ENCODE measurements around the gene NXPH3. TPM values are rescaled to one million over a fixed set of nuclear protein-coding genes. Genes with fewer than 3 reads are reported as not detected.
"Not testable (repeated sequence)": the region's sequence is repeated elsewhere in the genome, so short reads cannot be mapped to it uniquely, and the experiment has no call there.

NXPH3 gene
- total RNA-seq, 1 experiment from 2014 or later: not detected

GRCh38 chr17:49554694-49555494 is 20.8 kb upstream of the NXPH3 start:
- no peak for DNase-seq (ENCODE audit: low spot score)

- DNase-seq (ENCODE audit: low spot score): no peak
These were observed 20.0 kb upstream of the NXPH3 start for GRCh38 chr17:49555495-49556222.

- peak; percentile 80 for DNase-seq (ENCODE audit: low spot score)
These were observed 19.3 kb upstream of the NXPH3 start for GRCh38 chr17:49556223-49556943.

GRCh38 chr17:49557312-49558024 is 18.2 kb upstream of the NXPH3 start:
- DNase-seq (ENCODE audit: low spot score): peak; percentile 52

GRCh38 chr17:49564638-49565037 is 11.0 kb upstream of the NXPH3 start:
- DNase-seq (ENCODE audit: low spot score): no peak

GRCh38 chr17:49565948-49566491 is 9.7 kb upstream of the NXPH3 start:
- no peak for DNase-seq (ENCODE audit: low spot score)

- DNase-seq (ENCODE audit: low spot score): no peak
These were observed 9.0 kb upstream of the NXPH3 start for GRCh38 chr17:49566668-49567071.

GRCh38 chr17:49567104-49567521 is 8.6 kb upstream of the NXPH3 start:
- no peak for DNase-seq (ENCODE audit: low spot score)

- DNase-seq (ENCODE audit: low spot score): peak; percentile 87
These were observed 7.6 kb upstream of the NXPH3 start for GRCh38 chr17:49567871-49568694.

GRCh38 chr17:49568695-49569047 is 7.0 kb upstream of the NXPH3 start:
- not testable (repeated sequence) for DNase-seq (ENCODE audit: low spot score)

- DNase-seq (ENCODE audit: low spot score): no peak
These were observed 5.0 kb upstream of the NXPH3 start for GRCh38 chr17:49570540-49571242.

GRCh38 chr17:49571283-49571682 is 4.4 kb upstream of the NXPH3 start:
- no peak for DNase-seq (ENCODE audit: low spot score)

- DNase-seq (ENCODE audit: low spot score): no peak
These were observed 3.9 kb upstream of the NXPH3 start for GRCh38 chr17:49571764-49572163.

GRCh38 chr17:49572226-49572625 is 3.4 kb upstream of the NXPH3 start:
- no peak for DNase-seq (ENCODE audit: low spot score)

- no peak for DNase-seq (ENCODE audit: low spot score)
These were observed 2.8 kb upstream of the NXPH3 start for GRCh38 chr17:49572806-49573420.

GRCh38 chr17:49573510-49574322 is 2.0 kb upstream of the NXPH3 start:
- DNase-seq (ENCODE audit: low spot score): no peak

GRCh38 chr17:49574323-49574781 is 1.3 kb upstream of the NXPH3 start:
- DNase-seq (ENCODE audit: low spot score): no peak

GRCh38 chr17:49574945-49575678 is 559 bp upstream of the NXPH3 start:
- no peak for DNase-seq (ENCODE audit: low spot score)
